SK-N-MC (cell line): Measurements from ENCODE around the gene TOX2.

Experiments used
- EZH2 ChIP-seq: fragments of 200-600 bp; sonication (generic); IDR thresholded peaks from one replicate; pipeline ENCODE4 v1.6.1; 2017; ENCODE audit warnings: antibody characterized with exemption
- POLR2AphosphoS5 ChIP-seq: IDR thresholded peaks from 2 replicates; pipeline ENCODE4 v1.6.1; 2012; ENCODE audit warnings: mild to moderate bottlenecking, low read depth, low read length, borderline replicate concordance

- TF ChIP-seq EZH2 = no peak
- no peak for TF ChIP-seq POLR2AphosphoS5
Measured at GRCh38 chr20:44035924-44036323, 121.3 kb downstream of the TOX2 start.
